Esophagus muscularis mucosa (tissue), 3 donors: ENCODE data around the gene SH3RF3.
"Not testable (repeated sequence)": the region's sequence is repeated elsewhere in the genome, so short reads cannot be mapped to it uniquely, and the experiment has no call there.

Source experiments
- POLR2AphosphoS5 ChIP-seq, 2 donors: sonication (generic); formaldehyde crosslinking; IDR thresholded peaks; one replicate each; pipeline ENCODE4 v1.6.1; 2017; ENCODE audit warnings: antibody characterized with exemption in 2 of 2
- TF ChIP-seq, protein P1 (sequence below), 3 experiments: fragments of 200-600 bp in 2 of 3; fragments of 450-650 bp in 1 of 3; sonication (generic) in 2 of 3; IDR thresholded peaks; one replicate each; pipeline ENCODE4 v1.5.1; 2017 to 2019; ENCODE audit warnings: antibody characterized with exemption in 3 of 3, mild to moderate bottlenecking in 2 of 3, moderate library complexity in 1 of 3

DNA sequence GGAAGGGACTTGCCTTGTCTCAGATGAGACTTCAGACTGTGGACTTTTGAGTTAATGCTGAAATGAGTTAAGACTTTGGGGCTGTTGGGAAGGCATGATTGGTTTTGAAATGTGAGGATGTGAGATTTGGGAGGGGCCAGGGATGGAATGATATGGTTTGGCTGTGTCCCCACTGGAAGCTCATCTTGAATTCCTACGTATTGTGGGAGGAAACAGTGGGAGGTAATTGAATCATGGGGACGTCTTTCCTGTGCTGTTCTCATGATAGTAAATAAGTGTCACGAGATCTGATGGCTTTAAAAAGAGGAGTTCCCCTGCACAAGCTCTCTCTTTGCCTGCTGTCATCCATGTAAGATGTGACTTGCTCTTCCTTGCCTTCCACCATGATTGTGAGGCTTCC, 407.6 kb downstream of the SH3RF3 start:
- TF ChIP-seq, protein P1, sequence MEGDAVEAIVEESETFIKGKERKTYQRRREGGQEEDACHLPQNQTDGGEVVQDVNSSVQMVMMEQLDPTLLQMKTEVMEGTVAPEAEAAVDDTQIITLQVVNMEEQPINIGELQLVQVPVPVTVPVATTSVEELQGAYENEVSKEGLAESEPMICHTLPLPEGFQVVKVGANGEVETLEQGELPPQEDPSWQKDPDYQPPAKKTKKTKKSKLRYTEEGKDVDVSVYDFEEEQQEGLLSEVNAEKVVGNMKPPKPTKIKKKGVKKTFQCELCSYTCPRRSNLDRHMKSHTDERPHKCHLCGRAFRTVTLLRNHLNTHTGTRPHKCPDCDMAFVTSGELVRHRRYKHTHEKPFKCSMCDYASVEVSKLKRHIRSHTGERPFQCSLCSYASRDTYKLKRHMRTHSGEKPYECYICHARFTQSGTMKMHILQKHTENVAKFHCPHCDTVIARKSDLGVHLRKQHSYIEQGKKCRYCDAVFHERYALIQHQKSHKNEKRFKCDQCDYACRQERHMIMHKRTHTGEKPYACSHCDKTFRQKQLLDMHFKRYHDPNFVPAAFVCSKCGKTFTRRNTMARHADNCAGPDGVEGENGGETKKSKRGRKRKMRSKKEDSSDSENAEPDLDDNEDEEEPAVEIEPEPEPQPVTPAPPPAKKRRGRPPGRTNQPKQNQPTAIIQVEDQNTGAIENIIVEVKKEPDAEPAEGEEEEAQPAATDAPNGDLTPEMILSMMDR (IDR thresholded peaks at IDR 0.05): not testable (repeated sequence)
- not testable (repeated sequence) for TF ChIP-seq POLR2AphosphoS5 (IDR thresholded peaks at IDR 0.05)
